Suprapubic skin (tissue), 4 donors: Measurements from ENCODE around the gene UMAD1. TPM values are rescaled to one million over a fixed set of nuclear protein-coding genes. Genes with fewer than 3 reads are reported as not detected.

Experiments used
- DNase-seq, 2 donors: peaks; one replicate each; pipeline ENCODE4 v3.0.0-alpha.2; 2019; ENCODE audit warnings: low spot score in 2 of 2
- H3K27ac ChIP-seq: fragments of 200-600 bp; sonication (generic); one replicate; pipeline ENCODE4 v1.5.1; 2019
- H3K27me3 ChIP-seq: fragments of 200-600 bp; sonication (generic); one replicate; pipeline ENCODE4 v1.5.1; 2019
- H3K36me3 ChIP-seq: fragments of 200-600 bp; sonication (generic); one replicate; pipeline ENCODE4 v1.5.1; 2019
- H3K4me1 ChIP-seq: fragments of 200-600 bp; sonication (generic); one replicate; pipeline ENCODE4 v1.5.1; 2019
- H3K4me3 ChIP-seq: fragments of 200-600 bp; sonication (generic); one replicate; pipeline ENCODE4 v1.5.1; 2019; ENCODE audit warnings: mild to moderate bottlenecking
- H3K9me3 ChIP-seq: fragments of 200-600 bp; sonication (generic); one replicate; pipeline ENCODE4 v1.5.1; 2019
- CTCF ChIP-seq, 2 donors: fragments of 200-600 bp in 1 of 2; fragments of 450-650 bp in 1 of 2; sonication (generic) in 1 of 2; IDR thresholded peaks; one replicate each; pipeline ENCODE4 v1.5.1; 2016 to 2019; ENCODE audit warnings: antibody characterized with exemption in 2 of 2, mild to moderate bottlenecking in 1 of 2, moderate library complexity in 1 of 2
- EP300 ChIP-seq: sonication (generic); formaldehyde crosslinking; IDR thresholded peaks from one replicate; pipeline ENCODE4 v1.6.1; 2017; ENCODE audit warnings: antibody characterized with exemption
- POLR2A ChIP-seq, 2 donors: fragments of 450-650 bp; IDR thresholded peaks; one replicate each; pipeline ENCODE4 v1.6.1; 2017; ENCODE audit warnings: antibody characterized with exemption in 2 of 2, mild to moderate bottlenecking in 2 of 2, moderate library complexity in 2 of 2
- POLR2AphosphoS5 ChIP-seq, 3 donors: sonication (generic); formaldehyde crosslinking; IDR thresholded peaks; one replicate each; pipeline ENCODE4 v1.6.1; 2017; ENCODE audit warnings: antibody characterized with exemption in 3 of 3
- WGBS: methylation state at CpG from one replicate; pipeline ENCODE4 v1.1.5; 2018; 5-methylcytosine and 5-hydroxymethylcytosine counted together
- total RNA-seq, 4 donors: library from RNA; depleted of rRNA; stranded (reverse); fragments of >200 nt; gene quantifications; one replicate each; pipeline ENCODE4 v1.1.0, GENCODE V29; 2016

UMAD1 gene
- total RNA-seq, 4 donors from 2014 or later = 9.3 to 28.9 (median 17.7) TPM

GRCh38 chr7:7681936-7682329 is 41.4 kb downstream of the UMAD1 start:
- H3K36me3 ChIP-seq = no peaks in the 10 kb centered on the region

GRCh38 chr7:7682861-7683260 is 42.3 kb downstream of the UMAD1 start:
- 33% methylated on average over 5 of the region's 5 CpGs for WGBS
- no peaks in the 10 kb centered on the region for H3K36me3 ChIP-seq
- no peak for TF ChIP-seq POLR2AphosphoS5 (IDR thresholded peaks at IDR 0.05)
- TF ChIP-seq CTCF (IDR thresholded peaks at IDR 0.05) = no peak
- no peak for TF ChIP-seq EP300
- no peak for TF ChIP-seq POLR2A (IDR thresholded peaks at IDR 0.05)
- H3K27me3 ChIP-seq = no peaks in the 10 kb centered on the region
- DNase-seq = no peak
- H3K9me3 ChIP-seq = no peaks in the 10 kb centered on the region
- no peak overlapping the region for H3K27ac ChIP-seq
- H3K4me3 ChIP-seq = no peak overlapping the region
- H3K4me1 ChIP-seq = peaks cover 34% of the 10 kb centered on the region

More at GRCh38 chr7:7681936-7682329, 41.4 kb downstream of the UMAD1 start:
- H3K4me1 ChIP-seq = peaks cover 25% of the 10 kb centered on the region
- no peaks in the 10 kb centered on the region for H3K27me3 ChIP-seq
- no peak for DNase-seq
- peak overlapping the region; percentile 75 for H3K27ac ChIP-seq
- H3K9me3 ChIP-seq = no peaks in the 10 kb centered on the region
- H3K4me3 ChIP-seq = peak overlapping the region; percentile 14
- TF ChIP-seq EP300 (no peak), CTCF (IDR thresholded peaks at IDR 0.05) (no peak)

DNA sequence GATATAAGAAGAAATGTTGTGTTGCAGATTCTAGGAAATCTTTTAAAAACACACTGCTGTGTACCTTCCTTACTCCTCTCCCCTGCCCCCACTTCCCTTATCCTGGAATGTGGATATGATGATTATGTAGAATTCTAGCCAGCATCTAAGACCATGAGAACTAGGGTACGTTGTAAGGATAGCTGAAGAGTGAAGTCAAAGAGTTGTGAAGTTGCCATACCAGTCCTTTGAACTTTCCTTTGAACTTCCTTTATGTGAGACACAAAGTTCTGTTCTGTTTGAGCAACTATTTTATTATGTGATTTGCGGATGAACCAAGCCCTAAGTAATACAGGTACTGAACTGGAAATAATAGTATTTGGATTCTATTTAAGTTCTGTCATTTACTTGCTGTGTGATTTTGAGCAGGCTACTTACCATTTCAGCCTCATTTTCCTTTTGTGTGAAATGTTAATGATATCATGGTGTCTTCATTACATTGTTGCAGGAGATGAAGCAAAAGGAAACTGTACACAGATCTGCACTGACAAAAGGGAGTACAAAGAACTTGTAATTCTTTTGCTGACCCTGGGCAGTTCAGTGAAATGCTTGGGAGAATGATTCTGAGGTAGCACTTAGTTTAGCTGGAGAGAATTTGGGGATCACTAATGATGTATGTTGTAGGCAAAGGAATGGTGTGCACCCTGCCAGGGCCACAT is 46.4 kb downstream of the UMAD1 start:
- no peaks in the 10 kb centered on the region for H3K9me3 ChIP-seq
- no peak for TF ChIP-seq POLR2A (IDR thresholded peaks at IDR 0.05)
- TF ChIP-seq POLR2AphosphoS5 (IDR thresholded peaks at IDR 0.05) = no peak
- TF ChIP-seq CTCF (IDR thresholded peaks at IDR 0.05) = no peak
- DNase-seq = no peak
- no peak overlapping the region for H3K4me3 ChIP-seq
- no peaks in the 10 kb centered on the region for H3K27me3 ChIP-seq
- WGBS = 78% methylated on average over 2 of the region's 2 CpGs
- no peak overlapping the region for H3K27ac ChIP-seq
- H3K36me3 ChIP-seq = no peaks in the 10 kb centered on the region
- peaks cover 29% of the 10 kb centered on the region for H3K4me1 ChIP-seq

GRCh38 chr7:7687800-7688199 is 47.2 kb downstream of the UMAD1 start:
- no peaks in the 10 kb centered on the region for H3K27me3 ChIP-seq
- H3K4me3 ChIP-seq = no peak overlapping the region
- TF ChIP-seq EP300 (no peak), POLR2AphosphoS5 (IDR thresholded peaks at IDR 0.05) (no peak), POLR2A (IDR thresholded peaks at IDR 0.05) (no peak), CTCF (IDR thresholded peaks at IDR 0.05) (no peak)
- H3K27ac ChIP-seq = peak overlapping the region; percentile 38
- DNase-seq = no peak
- H3K4me1 ChIP-seq = peaks cover 20% of the 10 kb centered on the region
- WGBS = 7% methylated on average over 1 of the region's 1 CpG
- no peaks in the 10 kb centered on the region for H3K36me3 ChIP-seq
- no peaks in the 10 kb centered on the region for H3K9me3 ChIP-seq

GRCh38 chr7:7688310-7688709 is 47.8 kb downstream of the UMAD1 start:
- 44% methylated on average over 6 of the region's 6 CpGs for WGBS
- peak overlapping the region; percentile 3 for H3K4me3 ChIP-seq
- peak overlapping the region; percentile 38 for H3K27ac ChIP-seq
- no peaks in the 10 kb centered on the region for H3K36me3 ChIP-seq
- no peak for TF ChIP-seq CTCF (IDR thresholded peaks at IDR 0.05)
- H3K9me3 ChIP-seq = no peaks in the 10 kb centered on the region
- peaks cover 15% of the 10 kb centered on the region for H3K4me1 ChIP-seq
- no peaks in the 10 kb centered on the region for H3K27me3 ChIP-seq
- no peak for DNase-seq
